ENCODE data around the gene STAC3. TPM values are rescaled to one million over a fixed set of nuclear protein-coding genes. Genes with fewer than 3 reads are reported as not detected.

STAC3 gene
- total and polyA plus RNA-seq, 2 of the 13 experiments (the other 11 are each of a cell fraction or from before 2014, with no cell fraction given): 0.18 to 0.22 TPM

- no peak for TF ChIP-seq MNT (IDR thresholded peaks at IDR 0.05)
- 0 out of 2 replicates have a peak, but pooled peaks have one; percentile 50 for TF ChIP-seq HNRNPL (IDR thresholded peaks at IDR 0.05; ENCODE audit: low read depth, low read length)
- TF ChIP-seq ZFP36 (IDR thresholded peaks at IDR 0.05; ENCODE audit: borderline replicate concordance, low read depth, low read length, partially characterized antibody): no peak
- TF ChIP-seq ZNF614 (CRISPR knock-in tag; IDR thresholded peaks at IDR 0.05; ENCODE audit: borderline replicate concordance): peak; percentile 60; the same call in 1 of the 2 replicates
- TF ChIP-seq ZNF256 (CRISPR knock-in tag; conservative IDR thresholded peaks at IDR 0.05): no peak
- peak; percentile 55 for TF ChIP-seq MED1 (CRISPR knock-in tag; IDR thresholded peaks at IDR 0.05)
- peak; percentile 35; the same call in 1 of the 2 replicates for TF ChIP-seq ELF3 (CRISPR knock-in tag; IDR thresholded peaks at IDR 0.05)
- TF ChIP-seq NR1H2 (CRISPR knock-in tag; IDR thresholded peaks at IDR 0.05; ENCODE audit: borderline replicate concordance, low read depth): peak; percentile 55; the same call in 1 of the 2 replicates
- TF ChIP-seq ZBTB34 (CRISPR knock-in tag; IDR thresholded peaks at IDR 0.05): no peak
- peak; percentile 61; the same call in 1 of the 2 replicates for TF ChIP-seq NRL (CRISPR knock-in tag; IDR thresholded peaks at IDR 0.05; ENCODE audit: borderline replicate concordance)
- TF ChIP-seq REL (CRISPR knock-in tag; conservative IDR thresholded peaks at IDR 0.05): 0 out of 2 replicates have a peak, but pooled peaks have one; percentile 61
- no peak for TF ChIP-seq TRIM22 (IDR thresholded peaks at IDR 0.05)
- no peak for TF ChIP-seq KLF15 (CRISPR knock-in tag; IDR thresholded peaks at IDR 0.05; ENCODE audit: borderline replicate concordance)
- no peak for TF ChIP-seq ZNF563 (CRISPR knock-in tag; IDR thresholded peaks at IDR 0.05)
- no peak for TF ChIP-seq DNMT1 (CRISPR knock-in tag; IDR thresholded peaks at IDR 0.05)
- no peak for TF ChIP-seq AKNA (CRISPR knock-in tag; IDR thresholded peaks at IDR 0.05; ENCODE audit: borderline replicate concordance)
- TF ChIP-seq ZSCAN29 (CRISPR knock-in tag; conservative IDR thresholded peaks at IDR 0.05): 0 out of 2 replicates have a peak, but pooled peaks have one; percentile 53
- no peak for TF ChIP-seq NFKBIZ (CRISPR knock-in tag; IDR thresholded peaks at IDR 0.05)
- peak; percentile 50; the same call in 1 of the 2 replicates for TF ChIP-seq ZNF431 (CRISPR knock-in tag; IDR thresholded peaks at IDR 0.05; ENCODE audit: borderline replicate concordance, low read depth)
- TF ChIP-seq TBP (CRISPR knock-in tag; IDR thresholded peaks at IDR 0.05): no peak
Observed at GRCh38 chr12:57238854-57239554, 12.0 kb downstream of the STAC3 start (continued).
